ENCODE measurements around the gene DNAAF6. TPM values are rescaled to one million over a fixed set of nuclear protein-coding genes. Genes with fewer than 3 reads are reported as not detected.

Gene DNAAF6
- total and polyA plus RNA-seq, 4 donors: 1.7 to 4.9 (median 3.0) TPM

Small RNA genes within 50 kb of the gene (small RNA-seq; reads per million reads assigned to genes)
- not detected for gene RF00019 (ENCODE audit: low replicate concordance)

Other genes starting within 250 kb of the DNAAF6 start
- gene MORC4, start 206.4 kb upstream of the DNAAF6 start, total RNA-seq: 10 to 100 TPM; 12.4 to 25.3 TPM
- gene MORC4, start 206.4 kb upstream of the DNAAF6 start, polyA plus RNA-seq: 10 to 100 TPM in 1 of 2 donors, 1 to 10 TPM in 1; 4.5 to 10.9 TPM
- gene RBM41, start 87.8 kb upstream of the DNAAF6 start, total RNA-seq: 10 to 100 TPM; 13.5 to 30.6 TPM
- 1 to 10 TPM; 3.8 to 4.9 TPM for gene RBM41, start 87.8 kb upstream of the DNAAF6 start, polyA plus RNA-seq
- 10 to 100 TPM in 1 of 2 donors, 1 to 10 TPM in 1; 6.5 to 13.6 TPM for gene NUP62CL, start 178 bp upstream of the DNAAF6 start, total RNA-seq
- 1 to 10 TPM; 2.5 to 3.0 TPM for gene NUP62CL, start 178 bp upstream of the DNAAF6 start, polyA plus RNA-seq
- 1 to 10 TPM in 1 of 2 donors, under 1 TPM in 1; 0.15 to 3.2 TPM for gene FRMPD3, start 243.0 kb downstream of the DNAAF6 start, total RNA-seq
- under 1 TPM; 0.06 to 0.20 TPM for gene FRMPD3, start 243.0 kb downstream of the DNAAF6 start, polyA plus RNA-seq

Measured in lung (tissue), 5 donors.